HCT116 (cell line): ENCODE results near the gene RNF220. TPM values are rescaled to one million over a fixed set of nuclear protein-coding genes. Genes with fewer than 3 reads are reported as not detected.

ENCODE experiments used
- ATAC-seq: fragments of 200-7000 bp; cut with Tn5 transposase; 2 replicates; pipeline ENCODE4 v1.9.1; 2020; ENCODE audit warnings: mild to moderate bottlenecking, moderate library complexity
- BruUV-seq: library from RNA; stranded (reverse); fragments of 400-500 nt; replicated peaks from 2 replicates; lab custom pipeline; 2021; lab: Mats Ljungman, UMichigan
- CTCF ChIA-PET: fragments of 300-600 bp; sonication (Branson Sonifier 250); formaldehyde crosslinking; loops from one replicate; lab custom pipeline; 2021; ENCODE audit warnings: antibody characterized with exemption; lab: Charles Lee
- POLR2A ChIA-PET: fragments of 300-600, 350-600 bp; sonication (Branson Sonifier 250); formaldehyde crosslinking; loops from one replicate; lab custom pipeline; 2021; ENCODE audit warnings: antibody characterized with exemption; lab: Charles Lee
- RAD21 ChIA-PET, 2 experiments: fragments of 300-600 bp; sonication (Branson Sonifier 250); formaldehyde crosslinking; loops; one replicate each; lab custom pipeline; 2023; ENCODE audit warnings: low total read pairs in 2 of 2; ENCODE audit not compliant: uncharacterized antibody in 2 of 2, unreplicated experiment in 2 of 2, low non-redundant PET in 1 of 2; lab: Charles Lee
- DNase-seq: peaks from one replicate; pipeline ENCODE4 v3.0.0-alpha.2; 2010; ENCODE audit warnings: low read depth, low spot score
- H2AFZ ChIP-seq: fragments of 200-600 bp; shearing (Covaris generic), sonication (generic); 2 replicates; pipeline ENCODE4 v1.6.1; 2017; ENCODE audit warnings: low read depth, mixed run types, mixed read lengths, antibody characterized with exemption, low read length; ENCODE audit not compliant: poor library complexity, severe bottlenecking
- H3K27ac ChIP-seq: 2 replicates; pipeline ENCODE4 v1.5.1; 2012; ENCODE audit warnings: low read depth, low read length
- H3K27me3 ChIP-seq: fragments of 200-600 bp; sonication (generic); 2 replicates; pipeline ENCODE4 v1.6.1; 2016; ENCODE audit warnings: mixed run types, low read length, mixed read lengths; ENCODE audit not compliant: insufficient read depth
- H3K36me3 ChIP-seq, 2 experiments: fragments of 200-500 bp in 1 of 2; fragments of 200-600 bp in 1 of 2; sonication (Bioruptor generic) in 1 of 2; sonication (generic) in 1 of 2; 2 replicates each; pipeline versions ENCODE4 v1.5.1 to v1.6.1; 2014 to 2016; ENCODE audit warnings: low read length in 2 of 2, inconsistent platforms in 1 of 2, mixed read lengths in 1 of 2, mixed run types in 1 of 2; ENCODE audit not compliant: insufficient read depth in 2 of 2, control insufficient read depth in 1 of 2
- H3K4me1 ChIP-seq, 2 experiments: fragments of 200-600 bp in 1 of 2; sonication (generic) in 1 of 2; 2 replicates each; pipeline versions ENCODE4 v1.5.1 to v1.6.1; 2012 to 2017; ENCODE audit warnings: low read length in 2 of 2, inconsistent platforms in 1 of 2, mild to moderate bottlenecking in 1 of 2, mixed read lengths in 1 of 2, mixed run types in 1 of 2, moderate library complexity in 1 of 2; ENCODE audit not compliant: insufficient read depth in 2 of 2, control insufficient read depth in 1 of 2
- H3K4me2 ChIP-seq: fragments of 200-600 bp; sonication (generic); 2 replicates; pipeline ENCODE4 v1.6.1; 2017; ENCODE audit warnings: mixed run types, low read length, mixed read lengths
- H3K4me3 ChIP-seq, 2 experiments: fragments of 200-600 bp in 1 of 2; sonication (generic) in 1 of 2; replicated peaks in 1 of 2; 2 replicates each; pipeline ENCODE4 v1.5.1; 2011 to 2016; ENCODE audit warnings: low read length in 2 of 2, control low read depth in 1 of 2, low read depth in 1 of 2, mild to moderate bottlenecking in 1 of 2, mixed read lengths in 1 of 2, mixed run types in 1 of 2
- H3K79me2 ChIP-seq: fragments of 200-600 bp; sonication (generic); 2 replicates; pipeline ENCODE4 v1.6.1; 2017; ENCODE audit warnings: mild to moderate bottlenecking, mixed run types, low read length, moderate library complexity, mixed read lengths; ENCODE audit not compliant: insufficient read depth
- H3K9ac ChIP-seq: fragments of 200-600 bp; sonication (generic); 2 replicates; pipeline ENCODE4 v1.6.1; 2016; ENCODE audit warnings: low read length, mixed read lengths
- H3K9me2 ChIP-seq: fragments of 200-600 bp; sonication (generic), shearing (Covaris generic); 2 replicates; pipeline ENCODE4 v1.6.1; 2017; ENCODE audit warnings: mixed run types, mild to moderate bottlenecking, moderate library complexity; ENCODE audit not compliant: insufficient read depth
- H3K9me3 ChIP-seq, 2 experiments: fragments of 200-500 bp in 1 of 2; fragments of 200-600 bp in 1 of 2; sonication (Bioruptor generic) in 1 of 2; sonication (generic) in 1 of 2; 2 replicates each; pipeline ENCODE4 v1.6.1; 2014 to 2017; ENCODE audit warnings: low read length in 2 of 2, mixed read lengths in 2 of 2, inconsistent platforms in 1 of 2, low read depth in 1 of 2, mild to moderate bottlenecking in 1 of 2, mixed run types in 1 of 2, moderate library complexity in 1 of 2; ENCODE audit not compliant: control insufficient read depth in 1 of 2, insufficient read depth in 1 of 2
- H4K20me1 ChIP-seq: fragments of 200-600 bp; sonication (generic), shearing (Covaris generic); 2 replicates; pipeline ENCODE4 v1.6.1; 2017; ENCODE audit warnings: mixed run types, mild to moderate bottlenecking, moderate library complexity; ENCODE audit not compliant: insufficient read depth
- ATF3 ChIP-seq: IDR thresholded peaks from 2 replicates; pipeline ENCODE4 v1.6.1; 2012
- CBX3 ChIP-seq: IDR thresholded peaks from 2 replicates; pipeline ENCODE4 v1.6.1; 2012; ENCODE audit warnings: low read depth
- CEBPB ChIP-seq: IDR thresholded peaks from 2 replicates; pipeline ENCODE4 v1.6.1; 2012; ENCODE audit warnings: low read depth
- CTCF ChIP-seq, 3 experiments: fragments of 200-600 bp in 1 of 3; sonication (generic) in 1 of 3; IDR thresholded peaks in 2 of 3; conservative IDR thresholded peaks in 1 of 3; 2 replicates each; pipeline ENCODE4 v1.5.1; 2012 to 2017; ENCODE audit warnings: low read depth in 2 of 3, low read length in 2 of 3, antibody characterized with exemption in 1 of 3, borderline replicate concordance in 1 of 3, control low read depth in 1 of 3, mild to moderate bottlenecking in 1 of 3, mixed read lengths in 1 of 3, mixed run types in 1 of 3, moderate library complexity in 1 of 3; ENCODE audit not compliant: insufficient read depth in 1 of 3
- EGR1 ChIP-seq: IDR thresholded peaks from 2 replicates; pipeline ENCODE4 v1.6.1; 2012; ENCODE audit warnings: low read depth
- EZH2phosphoT487 ChIP-seq: fragments of 200-600 bp; IDR thresholded peaks from 2 replicates; pipeline ENCODE4 v1.6.1; 2018; ENCODE audit warnings: antibody characterized with exemption, borderline replicate concordance
- FOSL1 ChIP-seq: IDR thresholded peaks from 2 replicates; pipeline ENCODE4 v1.6.1; 2012; ENCODE audit warnings: low read depth
- JUND ChIP-seq: IDR thresholded peaks from 2 replicates; pipeline ENCODE4 v1.6.1; 2012
- MAX ChIP-seq: IDR thresholded peaks from 2 replicates; pipeline ENCODE4 v1.6.1; 2012
- POLR2A ChIP-seq: IDR thresholded peaks from 2 replicates; pipeline ENCODE4 v1.7.0; 2011; ENCODE audit warnings: borderline replicate concordance; ENCODE audit not compliant: insufficient read depth, insufficient read length; ENCODE audit errors: extremely low read depth
- POLR2AphosphoS5 ChIP-seq: IDR thresholded peaks from 2 replicates; pipeline ENCODE4 v1.6.1; 2011; ENCODE audit warnings: mild to moderate bottlenecking, low read depth, low read length, moderate library complexity
- RAD21 ChIP-seq: IDR thresholded peaks from 2 replicates; pipeline ENCODE4 v1.6.1; 2012; ENCODE audit warnings: low read depth, mild to moderate bottlenecking
- SIN3A ChIP-seq: IDR thresholded peaks from 2 replicates; pipeline ENCODE4 v1.6.1; 2012; ENCODE audit warnings: low read depth
- SP1 ChIP-seq: IDR thresholded peaks from 2 replicates; pipeline ENCODE4 v1.6.1; 2012; ENCODE audit warnings: low read depth
- SRF ChIP-seq: IDR thresholded peaks from 2 replicates; pipeline ENCODE4 v1.6.1; 2012; ENCODE audit warnings: low read depth
- TCF7L2 ChIP-seq: IDR thresholded peaks from 2 replicates; pipeline ENCODE4 v1.7.0; 2011; ENCODE audit warnings: borderline replicate concordance, inconsistent platforms; ENCODE audit not compliant: insufficient read depth, insufficient read length; ENCODE audit errors: extremely low read depth
- ZBTB33 ChIP-seq: IDR thresholded peaks from 2 replicates; pipeline ENCODE4 v1.6.1; 2011; ENCODE audit warnings: mild to moderate bottlenecking, low read length, moderate library complexity; ENCODE audit not compliant: insufficient replicate concordance; ENCODE audit errors: extremely low read depth
- ZFX ChIP-seq: fragments of 450-650 bp; IDR thresholded peaks from 2 replicates; pipeline ENCODE4 v1.6.1; 2017
- ZNF274 ChIP-seq: fragments of 200-500 bp; sonication (Bioruptor generic); IDR thresholded peaks from 2 replicates; pipeline ENCODE4 v1.6.1; 2014; ENCODE audit warnings: mild to moderate bottlenecking, low read depth, low read length, inconsistent platforms
- intact Hi-C: fragments of 100-400 bp; cut with micrococcal nuclease; formaldehyde crosslinking; loops from 2 replicates; pipeline ENCODE4 v1.10.0; 2022
- total RNA-seq: library from RNA; stranded (reverse); gene quantifications from one replicate; pipeline ENCODE4 v1.2.1, GENCODE V29; 2021; ENCODE audit not compliant: unreplicated experiment

The RNF220 gene
- total RNA-seq, 1 experiment from 2014 or later = 84.5 TPM

- BruUV-seq = no TSS peak
- ChIA-PET POLR2A (no interaction called here), RAD21 (no interaction called here), CTCF (interaction anchor here (1.4 kb wide), 1 partner anchor 17 kb away, joined by 3 read pairs; no protein-coding TSS in a partner anchor)
- no peak for TF ChIP-seq CBX3
- H3K79me2 ChIP-seq = no peaks in the 10 kb centered on the region
- no peaks in the 10 kb centered on the region for H3K36me3 ChIP-seq
- no peaks in the 10 kb centered on the region for H3K27me3 ChIP-seq
- intact Hi-C loops = no loop called here
- no peaks in the 10 kb centered on the region for H3K9me2 ChIP-seq
- DNase-seq (no peak), ATAC-seq (no peak)
- H2AFZ ChIP-seq = no peak overlapping the region
- H3K4me3 ChIP-seq = no peak overlapping the region
- no peak overlapping the region for H3K4me2 ChIP-seq
- no peaks in the 10 kb centered on the region for H3K9me3 ChIP-seq
- H3K27ac ChIP-seq = no peak overlapping the region
- no peaks in the 10 kb centered on the region; a peak in 1 of 4 replicates for H3K4me1 ChIP-seq
- no peak overlapping the region for H3K9ac ChIP-seq
- no peaks in the 10 kb centered on the region for H4K20me1 ChIP-seq
Measured at GRCh38 chr1:44611866-44612265, 206.8 kb downstream of the RNF220 start.

- H3K9me2 ChIP-seq = no peaks in the 10 kb centered on the region
- no peak overlapping the region for H3K9ac ChIP-seq
- intact Hi-C loops = no loop called here
- H3K27ac ChIP-seq = no peak overlapping the region
- ATAC-seq = no peak
- H3K4me2 ChIP-seq = no peak overlapping the region
- no peaks in the 10 kb centered on the region for H3K79me2 ChIP-seq
- no peaks in the 10 kb centered on the region for H3K36me3 ChIP-seq
- peaks cover 0 to 2% of the 10 kb centered on the region in 2 experiments; a peak in 2 of 4 replicates for H3K4me1 ChIP-seq
- no peaks in the 10 kb centered on the region for H4K20me1 ChIP-seq
- H3K4me3 ChIP-seq = no peak overlapping the region
- no peak for TF ChIP-seq SRF
- no peak for TF ChIP-seq POLR2A
- no peak for TF ChIP-seq EZH2phosphoT487
- TF ChIP-seq TCF7L2 = no peak
- TF ChIP-seq CEBPB = no peak
- no peak for TF ChIP-seq SP1
- TF ChIP-seq FOSL1 = no peak
- no peak for TF ChIP-seq POLR2AphosphoS5
- no peak for TF ChIP-seq ZFX
- TF ChIP-seq ZBTB33 = no peak
- TF ChIP-seq MAX = no peak
- TF ChIP-seq ATF3 = no peak
- no peak for TF ChIP-seq CTCF (IDR thresholded peaks at IDR 0.05 in 2 of 3, conservative IDR thresholded peaks at IDR 0.05 in 1 of 3; ENCODE audit: borderline replicate concordance in 1 of 3, insufficient read depth in 1 of 3, low read depth in 2 of 3, low read length in 2 of 3)
- no peak for TF ChIP-seq SIN3A
- TF ChIP-seq RAD21 = no peak
- TF ChIP-seq EGR1 = no peak
- TF ChIP-seq JUND = no peak
- no peak for TF ChIP-seq ZNF274
- H2AFZ ChIP-seq = no peak overlapping the region
- ChIA-PET CTCF (no interaction called here), RAD21 (no interaction called here), POLR2A (no interaction called here)
- no peak for DNase-seq
- H3K9me3 ChIP-seq = no peaks in the 10 kb centered on the region
- no TSS peak for BruUV-seq
- H3K27me3 ChIP-seq = no peaks in the 10 kb centered on the region
Measured at GRCh38 chr1:44613941-44614340, 208.9 kb downstream of the RNF220 start.
